Breast epithelium (tissue), 3 donors: ENCODE measurements around the gene PKLR.

ENCODE experiments used
- POLR2AphosphoS5 ChIP-seq, 3 donors: sonication (generic); formaldehyde crosslinking; IDR thresholded peaks; one replicate each; pipeline ENCODE4 v1.6.1; 2017; ENCODE audit warnings: antibody characterized with exemption in 3 of 3
- TF ChIP-seq, protein P1 (sequence below), 3 donors: fragments of 450-650 bp; IDR thresholded peaks; one replicate each; pipeline ENCODE4 v1.5.1; 2016 to 2017; ENCODE audit warnings: antibody characterized with exemption in 3 of 3, mild to moderate bottlenecking in 3 of 3, moderate library complexity in 3 of 3

DNA sequence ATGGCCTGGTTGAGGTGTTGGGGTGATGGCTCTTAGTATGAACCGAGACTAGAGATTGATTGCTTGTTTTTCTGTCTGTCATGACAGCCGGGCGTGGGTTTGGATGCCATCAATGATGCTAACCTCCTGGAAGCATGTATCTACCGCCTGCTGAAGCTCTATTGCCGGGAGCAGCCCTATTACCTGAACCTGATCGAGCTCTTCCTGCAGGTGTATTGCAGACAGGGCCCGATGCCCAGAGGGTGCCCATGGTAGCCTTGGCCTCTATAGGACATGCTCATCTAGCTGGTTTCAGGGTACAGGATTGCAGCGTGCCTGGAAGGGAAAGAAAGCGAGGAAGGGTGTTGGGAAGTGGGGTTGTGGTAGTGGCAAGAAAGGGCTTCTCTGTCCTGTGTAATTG is 16.8 kb upstream of the PKLR start:
- no peak for TF ChIP-seq POLR2AphosphoS5 (IDR thresholded peaks at IDR 0.05)
- TF ChIP-seq, protein P1, sequence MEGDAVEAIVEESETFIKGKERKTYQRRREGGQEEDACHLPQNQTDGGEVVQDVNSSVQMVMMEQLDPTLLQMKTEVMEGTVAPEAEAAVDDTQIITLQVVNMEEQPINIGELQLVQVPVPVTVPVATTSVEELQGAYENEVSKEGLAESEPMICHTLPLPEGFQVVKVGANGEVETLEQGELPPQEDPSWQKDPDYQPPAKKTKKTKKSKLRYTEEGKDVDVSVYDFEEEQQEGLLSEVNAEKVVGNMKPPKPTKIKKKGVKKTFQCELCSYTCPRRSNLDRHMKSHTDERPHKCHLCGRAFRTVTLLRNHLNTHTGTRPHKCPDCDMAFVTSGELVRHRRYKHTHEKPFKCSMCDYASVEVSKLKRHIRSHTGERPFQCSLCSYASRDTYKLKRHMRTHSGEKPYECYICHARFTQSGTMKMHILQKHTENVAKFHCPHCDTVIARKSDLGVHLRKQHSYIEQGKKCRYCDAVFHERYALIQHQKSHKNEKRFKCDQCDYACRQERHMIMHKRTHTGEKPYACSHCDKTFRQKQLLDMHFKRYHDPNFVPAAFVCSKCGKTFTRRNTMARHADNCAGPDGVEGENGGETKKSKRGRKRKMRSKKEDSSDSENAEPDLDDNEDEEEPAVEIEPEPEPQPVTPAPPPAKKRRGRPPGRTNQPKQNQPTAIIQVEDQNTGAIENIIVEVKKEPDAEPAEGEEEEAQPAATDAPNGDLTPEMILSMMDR (IDR thresholded peaks at IDR 0.05), result no peak
